GM18951 (cell line): ENCODE results near the gene EXOSC2.

Experiments used
- POLR2A ChIP-seq: IDR thresholded peaks from 4 replicates; pipeline ENCODE4 v1.6.1; 2011; ENCODE audit warnings: mild to moderate bottlenecking; ENCODE audit not compliant: insufficient read length, insufficient read depth; ENCODE audit errors: extremely low read depth
- in situ Hi-C: fragments of 300-500 bp; cut with MboI; formaldehyde crosslinking; loops from one replicate; pipeline ENCODE4 v1.12.0; 2022; ENCODE audit warnings: low sequenced_read_pairs, mixed read lengths, inconsistent platforms; ENCODE audit not compliant: unreplicated experiment

EXOSC2 gene

GRCh38 chr9:130741024-130741305 is 47.4 kb downstream of the EXOSC2 start:
- TF ChIP-seq POLR2A: no peak
- in situ Hi-C loops: no loop called here

- no peak for TF ChIP-seq POLR2A
- in situ Hi-C loops: no loop called here
Observed at GRCh38 chr9:130741831-130742449, 48.4 kb downstream of the EXOSC2 start.

GRCh38 chr9:130743656-130744055 is 50.1 kb downstream of the EXOSC2 start:
- TF ChIP-seq POLR2A: no peak
- in situ Hi-C loops: no loop called here

- in situ Hi-C loops: no loop called here
- TF ChIP-seq POLR2A: no peak
Observed at GRCh38 chr9:130745210-130745800, 51.7 kb downstream of the EXOSC2 start.

DNA sequence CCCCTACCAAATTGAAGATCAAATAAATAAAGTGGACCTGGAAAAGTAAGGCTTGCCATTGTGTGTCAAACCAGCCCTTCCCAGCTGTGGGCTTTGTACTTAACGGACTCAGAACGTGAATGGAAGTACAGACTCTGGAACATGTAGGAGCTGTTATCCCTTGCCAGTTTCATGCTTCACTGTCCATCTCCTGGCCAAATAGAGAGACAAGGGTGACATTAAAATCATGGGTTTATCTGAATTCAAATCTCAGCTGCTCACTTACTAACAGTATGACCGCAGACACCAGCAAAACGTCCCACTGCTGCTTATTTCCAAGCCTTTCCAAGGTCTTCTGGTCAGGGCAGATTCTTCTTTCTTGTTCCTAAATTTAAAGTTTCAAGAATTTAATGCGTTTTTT is 52.2 kb downstream of the EXOSC2 start:
- TF ChIP-seq POLR2A: no peak
- in situ Hi-C loops: no loop called here

DNA sequence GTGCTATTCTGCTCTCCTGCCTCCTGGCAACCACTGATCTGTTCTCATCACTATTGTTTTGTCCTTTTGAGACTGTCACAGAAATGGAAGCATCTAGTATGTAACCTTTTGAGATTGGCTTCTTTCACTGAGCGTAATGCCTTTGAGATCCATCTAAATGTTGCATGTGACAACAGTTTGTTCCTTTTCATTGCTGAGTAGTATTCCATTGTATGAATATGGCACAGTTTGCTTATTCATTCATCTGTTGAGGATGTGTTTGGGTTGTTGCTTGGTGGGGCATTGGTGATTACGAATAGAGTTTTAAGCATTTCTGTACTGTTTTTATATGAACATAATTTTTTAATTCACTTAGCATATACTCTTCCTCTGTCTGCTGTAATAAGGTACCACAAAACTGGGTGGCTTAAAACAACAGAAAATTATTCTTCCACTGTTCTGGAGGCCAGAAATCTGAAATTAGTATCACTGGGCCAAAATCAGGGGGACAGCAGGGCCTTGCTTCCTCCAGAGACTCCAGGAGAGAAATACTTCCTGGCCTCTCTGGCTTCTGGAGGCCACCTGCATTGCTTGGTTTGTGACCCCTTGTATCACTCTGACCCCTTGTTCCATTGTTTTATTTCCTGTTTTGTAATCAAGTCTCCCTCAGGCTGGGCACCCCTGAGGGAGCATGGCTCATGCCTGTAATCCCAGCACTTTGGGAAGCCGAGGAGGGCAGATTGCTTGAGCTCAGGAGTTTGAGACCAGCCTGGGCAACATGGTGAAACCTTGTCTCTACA is 53.0 kb downstream of the EXOSC2 start:
- in situ Hi-C loops: no loop called here
- TF ChIP-seq POLR2A: no peak

- TF ChIP-seq POLR2A: no peak
- in situ Hi-C loops: no loop called here
Observed at GRCh38 chr9:130751631-130752355, 58.2 kb downstream of the EXOSC2 start.
